ENCODE results near the gene DLG2.

DLG2 gene

GRCh38 chr11:83927422-83927821, 1699.7 kb downstream of the DLG2 start:
- no peak overlapping the region for H3K4me3 ChIP-seq (ENCODE audit: low read depth in 1 of 2, low read length in 1 of 2)
- TF ChIP-seq, protein P1, sequence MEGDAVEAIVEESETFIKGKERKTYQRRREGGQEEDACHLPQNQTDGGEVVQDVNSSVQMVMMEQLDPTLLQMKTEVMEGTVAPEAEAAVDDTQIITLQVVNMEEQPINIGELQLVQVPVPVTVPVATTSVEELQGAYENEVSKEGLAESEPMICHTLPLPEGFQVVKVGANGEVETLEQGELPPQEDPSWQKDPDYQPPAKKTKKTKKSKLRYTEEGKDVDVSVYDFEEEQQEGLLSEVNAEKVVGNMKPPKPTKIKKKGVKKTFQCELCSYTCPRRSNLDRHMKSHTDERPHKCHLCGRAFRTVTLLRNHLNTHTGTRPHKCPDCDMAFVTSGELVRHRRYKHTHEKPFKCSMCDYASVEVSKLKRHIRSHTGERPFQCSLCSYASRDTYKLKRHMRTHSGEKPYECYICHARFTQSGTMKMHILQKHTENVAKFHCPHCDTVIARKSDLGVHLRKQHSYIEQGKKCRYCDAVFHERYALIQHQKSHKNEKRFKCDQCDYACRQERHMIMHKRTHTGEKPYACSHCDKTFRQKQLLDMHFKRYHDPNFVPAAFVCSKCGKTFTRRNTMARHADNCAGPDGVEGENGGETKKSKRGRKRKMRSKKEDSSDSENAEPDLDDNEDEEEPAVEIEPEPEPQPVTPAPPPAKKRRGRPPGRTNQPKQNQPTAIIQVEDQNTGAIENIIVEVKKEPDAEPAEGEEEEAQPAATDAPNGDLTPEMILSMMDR (IDR thresholded peaks at IDR 0.05) = no peak
- no peaks in the 10 kb centered on the region for H3K27me3 ChIP-seq
- no peaks in the 10 kb centered on the region for H3K4me1 ChIP-seq (ENCODE audit: control insufficient read depth in 1 of 2, insufficient read depth in 1 of 2, low read depth in 1 of 2, low read length in 1 of 2)
- no peaks in the 10 kb centered on the region for H3K36me3 ChIP-seq
- H3K9me3 ChIP-seq = no peaks in the 10 kb centered on the region
- no peak overlapping the region for H3K27ac ChIP-seq

- no peaks in the 10 kb centered on the region for H3K36me3 ChIP-seq
- no peak overlapping the region for H3K4me3 ChIP-seq (ENCODE audit: low read depth in 1 of 2, low read length in 1 of 2)
- H3K27ac ChIP-seq = no peak overlapping the region
- TF ChIP-seq, protein P1 (IDR thresholded peaks at IDR 0.05) = no peak
- H3K9me3 ChIP-seq = no peaks in the 10 kb centered on the region
- no peaks in the 10 kb centered on the region for H3K27me3 ChIP-seq
- no peaks in the 10 kb centered on the region for H3K4me1 ChIP-seq (ENCODE audit: control insufficient read depth in 1 of 2, insufficient read depth in 1 of 2, low read depth in 1 of 2, low read length in 1 of 2)
Observed at GRCh38 chr11:83924795-83925542, 1702.2 kb downstream of the DLG2 start.

DNA sequence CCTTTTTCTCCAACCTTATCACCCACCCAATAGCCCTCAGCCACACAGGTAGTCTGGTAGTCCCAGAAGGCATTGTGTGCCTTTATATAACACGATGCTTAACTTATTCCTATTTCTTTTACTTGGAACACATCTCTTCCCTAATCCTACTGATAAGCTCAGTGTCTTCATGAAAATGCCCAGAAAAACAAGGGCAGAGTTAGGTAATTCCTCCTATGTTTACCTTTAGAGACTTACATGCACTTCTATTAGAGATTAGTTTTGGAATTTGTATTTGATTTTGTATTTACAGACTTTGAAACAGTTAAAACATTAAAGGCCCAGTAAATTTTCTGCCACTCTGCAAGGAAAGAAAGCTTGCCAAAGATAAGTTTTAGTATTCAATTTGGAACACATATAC, 1703.2 kb downstream of the DLG2 start:
- H3K36me3 ChIP-seq = no peaks in the 10 kb centered on the region
- H3K27me3 ChIP-seq = no peaks in the 10 kb centered on the region
- H3K4me3 ChIP-seq (ENCODE audit: low read depth in 1 of 2, low read length in 1 of 2) = no peak overlapping the region
- no peaks in the 10 kb centered on the region for H3K4me1 ChIP-seq (ENCODE audit: control insufficient read depth in 1 of 2, insufficient read depth in 1 of 2, low read depth in 1 of 2, low read length in 1 of 2)
- H3K9me3 ChIP-seq = no peaks in the 10 kb centered on the region
- no peak overlapping the region for H3K27ac ChIP-seq
- TF ChIP-seq, protein P1 (IDR thresholded peaks at IDR 0.05) = no peak

- Histone ChIP-seq H3K4me3 (ENCODE audit: low read depth in 1 of 2, low read length in 1 of 2) (no peak overlapping the region), H3K9me3 (no peaks in the 10 kb centered on the region), H3K27ac (no peak overlapping the region), H3K36me3 (no peaks in the 10 kb centered on the region), H3K4me1 (ENCODE audit: control insufficient read depth in 1 of 2, insufficient read depth in 1 of 2, low read depth in 1 of 2, low read length in 1 of 2) (no peaks in the 10 kb centered on the region), H3K27me3 (no peaks in the 10 kb centered on the region)
- TF ChIP-seq, protein P1 (IDR thresholded peaks at IDR 0.05) = no peak
Observed at GRCh38 chr11:83922953-83923352, 1704.2 kb downstream of the DLG2 start.

GRCh38 chr11:83922318-83922717, 1704.8 kb downstream of the DLG2 start:
- no peaks in the 10 kb centered on the region for H3K27me3 ChIP-seq
- no peaks in the 10 kb centered on the region for H3K4me1 ChIP-seq (ENCODE audit: control insufficient read depth in 1 of 2, insufficient read depth in 1 of 2, low read depth in 1 of 2, low read length in 1 of 2)
- no peaks in the 10 kb centered on the region for H3K36me3 ChIP-seq
- no peaks in the 10 kb centered on the region for H3K9me3 ChIP-seq
- no peak overlapping the region for H3K27ac ChIP-seq
- no peak overlapping the region for H3K4me3 ChIP-seq (ENCODE audit: low read depth in 1 of 2, low read length in 1 of 2)
- TF ChIP-seq, protein P1 (IDR thresholded peaks at IDR 0.05) = no peak

All from neutrophil (primary cell).